GM12891 (cell line): ENCODE measurements around the gene RMDN2.

Source experiments
- PAX5 ChIP-seq: IDR thresholded peaks from 2 replicates; pipeline ENCODE4 v1.6.1; 2011; ENCODE audit warnings: low read length, moderate library complexity, mild to moderate bottlenecking; ENCODE audit not compliant: insufficient read depth, severe bottlenecking
- POLR2A ChIP-seq: IDR thresholded peaks from 2 replicates; pipeline ENCODE4 v1.6.1; 2011; ENCODE audit warnings: low read depth, low read length, control low read depth
- POLR2AphosphoS5 ChIP-seq: IDR thresholded peaks from 2 replicates; pipeline ENCODE4 v1.6.1; 2011; ENCODE audit warnings: low read depth, low read length, control low read depth
- SPI1 ChIP-seq: IDR thresholded peaks from 2 replicates; pipeline ENCODE4 v1.6.1; 2011; ENCODE audit warnings: low read depth, low read length, control low read depth

GRCh38 chr2:37885329-37885993, 39.6 kb upstream of the RMDN2 start:
- no peak for TF ChIP-seq POLR2A
- TF ChIP-seq POLR2AphosphoS5 = no peak
- no peak for TF ChIP-seq SPI1
- TF ChIP-seq PAX5 = no peak
